ENCODE data around the gene MAZ. TPM values are rescaled to one million over a fixed set of nuclear protein-coding genes. Genes with fewer than 3 reads are reported as not detected.

MAZ gene
- total and polyA plus RNA-seq, 2 of the 13 experiments (the other 11 are each of a cell fraction or from before 2014, with no cell fraction given) = 203 to 277 TPM

DNA sequence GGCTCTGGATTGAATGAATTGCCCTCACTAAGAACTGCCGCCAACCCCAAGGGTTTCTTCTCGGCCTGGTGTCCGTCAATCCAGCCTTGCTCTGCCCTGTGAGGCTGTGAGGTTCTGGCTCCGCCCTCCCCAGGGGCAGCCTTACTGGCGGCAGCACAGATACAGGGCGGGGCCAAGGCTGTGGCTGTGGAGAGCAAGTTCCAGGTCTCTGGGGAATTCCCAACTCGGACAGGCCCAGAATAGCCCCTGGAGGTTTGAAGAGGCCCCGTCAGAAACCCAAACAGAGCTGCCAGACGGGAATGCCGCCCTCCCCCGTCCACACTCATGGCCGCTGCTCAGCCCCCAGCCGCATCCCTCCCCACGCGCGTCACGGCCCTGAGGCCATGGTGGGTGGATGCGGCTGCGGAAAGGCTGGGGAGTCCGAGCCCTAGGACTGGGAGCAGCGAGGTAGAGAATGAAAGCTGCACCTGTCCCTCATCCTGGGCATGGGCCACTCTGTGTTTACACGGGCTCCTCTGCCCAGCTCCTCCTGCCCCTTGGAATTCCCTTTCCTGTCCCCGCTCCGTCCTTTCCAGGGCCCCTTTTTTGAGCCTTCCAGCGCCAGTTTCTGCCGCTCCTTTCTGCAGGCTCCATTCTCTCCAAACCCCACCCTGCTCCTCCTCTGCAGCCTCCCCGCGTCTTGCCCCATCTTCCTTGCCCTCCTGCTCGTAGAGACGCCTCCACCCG lies 5.0 kb downstream of the MAZ start (continued):
- peak; percentile 56; the same call in 1 of the 2 replicates for TF ChIP-seq ZBTB38 (CRISPR knock-in tag; IDR thresholded peaks at IDR 0.05)
- TF ChIP-seq, protein P1, sequence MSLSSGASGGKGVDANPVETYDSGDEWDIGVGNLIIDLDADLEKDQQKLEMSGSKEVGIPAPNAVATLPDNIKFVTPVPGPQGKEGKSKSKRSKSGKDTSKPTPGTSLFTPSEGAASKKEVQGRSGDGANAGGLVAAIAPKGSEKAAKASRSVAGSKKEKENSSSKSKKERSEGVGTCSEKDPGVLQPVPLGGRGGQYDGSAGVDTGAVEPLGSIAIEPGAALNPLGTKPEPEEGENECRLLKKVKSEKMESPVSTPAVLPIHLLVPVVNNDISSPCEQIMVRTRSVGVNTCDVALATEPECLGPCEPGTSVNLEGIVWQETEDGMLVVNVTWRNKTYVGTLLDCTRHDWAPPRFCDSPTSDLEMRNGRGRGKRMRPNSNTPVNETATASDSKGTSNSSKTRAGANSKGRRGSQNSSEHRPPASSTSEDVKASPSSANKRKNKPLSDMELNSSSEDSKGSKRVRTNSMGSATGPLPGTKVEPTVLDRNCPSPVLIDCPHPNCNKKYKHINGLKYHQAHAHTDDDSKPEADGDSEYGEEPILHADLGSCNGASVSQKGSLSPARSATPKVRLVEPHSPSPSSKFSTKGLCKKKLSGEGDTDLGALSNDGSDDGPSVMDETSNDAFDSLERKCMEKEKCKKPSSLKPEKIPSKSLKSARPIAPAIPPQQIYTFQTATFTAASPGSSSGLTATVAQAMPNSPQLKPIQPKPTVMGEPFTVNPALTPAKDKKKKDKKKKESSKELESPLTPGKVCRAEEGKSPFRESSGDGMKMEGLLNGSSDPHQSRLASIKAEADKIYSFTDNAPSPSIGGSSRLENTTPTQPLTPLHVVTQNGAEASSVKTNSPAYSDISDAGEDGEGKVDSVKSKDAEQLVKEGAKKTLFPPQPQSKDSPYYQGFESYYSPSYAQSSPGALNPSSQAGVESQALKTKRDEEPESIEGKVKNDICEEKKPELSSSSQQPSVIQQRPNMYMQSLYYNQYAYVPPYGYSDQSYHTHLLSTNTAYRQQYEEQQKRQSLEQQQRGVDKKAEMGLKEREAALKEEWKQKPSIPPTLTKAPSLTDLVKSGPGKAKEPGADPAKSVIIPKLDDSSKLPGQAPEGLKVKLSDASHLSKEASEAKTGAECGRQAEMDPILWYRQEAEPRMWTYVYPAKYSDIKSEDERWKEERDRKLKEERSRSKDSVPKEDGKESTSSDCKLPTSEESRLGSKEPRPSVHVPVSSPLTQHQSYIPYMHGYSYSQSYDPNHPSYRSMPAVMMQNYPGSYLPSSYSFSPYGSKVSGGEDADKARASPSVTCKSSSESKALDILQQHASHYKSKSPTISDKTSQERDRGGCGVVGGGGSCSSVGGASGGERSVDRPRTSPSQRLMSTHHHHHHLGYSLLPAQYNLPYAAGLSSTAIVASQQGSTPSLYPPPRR (CRISPR knock-in tag; IDR thresholded peaks at IDR 0.05; ENCODE audit: borderline replicate concordance) = no peak
- no peak for TF ChIP-seq CBX2 (IDR thresholded peaks at IDR 0.05; ENCODE audit: low read depth, low read length)
- no peak for TF ChIP-seq CBX2 (CRISPR knock-in tag; IDR thresholded peaks at IDR 0.05; ENCODE audit: low read depth)
- TF ChIP-seq, protein P2, sequence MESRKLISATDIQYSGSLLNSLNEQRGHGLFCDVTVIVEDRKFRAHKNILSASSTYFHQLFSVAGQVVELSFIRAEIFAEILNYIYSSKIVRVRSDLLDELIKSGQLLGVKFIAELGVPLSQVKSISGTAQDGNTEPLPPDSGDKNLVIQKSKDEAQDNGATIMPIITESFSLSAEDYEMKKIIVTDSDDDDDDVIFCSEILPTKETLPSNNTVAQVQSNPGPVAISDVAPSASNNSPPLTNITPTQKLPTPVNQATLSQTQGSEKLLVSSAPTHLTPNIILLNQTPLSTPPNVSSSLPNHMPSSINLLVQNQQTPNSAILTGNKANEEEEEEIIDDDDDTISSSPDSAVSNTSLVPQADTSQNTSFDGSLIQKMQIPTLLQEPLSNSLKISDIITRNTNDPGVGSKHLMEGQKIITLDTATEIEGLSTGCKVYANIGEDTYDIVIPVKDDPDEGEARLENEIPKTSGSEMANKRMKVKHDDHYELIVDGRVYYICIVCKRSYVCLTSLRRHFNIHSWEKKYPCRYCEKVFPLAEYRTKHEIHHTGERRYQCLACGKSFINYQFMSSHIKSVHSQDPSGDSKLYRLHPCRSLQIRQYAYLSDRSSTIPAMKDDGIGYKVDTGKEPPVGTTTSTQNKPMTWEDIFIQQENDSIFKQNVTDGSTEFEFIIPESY (CRISPR knock-in tag; IDR thresholded peaks at IDR 0.05) = no peak
- TF ChIP-seq MEF2D (CRISPR knock-in tag; IDR thresholded peaks at IDR 0.05) = peak; percentile 92
- TF ChIP-seq, protein P3, sequence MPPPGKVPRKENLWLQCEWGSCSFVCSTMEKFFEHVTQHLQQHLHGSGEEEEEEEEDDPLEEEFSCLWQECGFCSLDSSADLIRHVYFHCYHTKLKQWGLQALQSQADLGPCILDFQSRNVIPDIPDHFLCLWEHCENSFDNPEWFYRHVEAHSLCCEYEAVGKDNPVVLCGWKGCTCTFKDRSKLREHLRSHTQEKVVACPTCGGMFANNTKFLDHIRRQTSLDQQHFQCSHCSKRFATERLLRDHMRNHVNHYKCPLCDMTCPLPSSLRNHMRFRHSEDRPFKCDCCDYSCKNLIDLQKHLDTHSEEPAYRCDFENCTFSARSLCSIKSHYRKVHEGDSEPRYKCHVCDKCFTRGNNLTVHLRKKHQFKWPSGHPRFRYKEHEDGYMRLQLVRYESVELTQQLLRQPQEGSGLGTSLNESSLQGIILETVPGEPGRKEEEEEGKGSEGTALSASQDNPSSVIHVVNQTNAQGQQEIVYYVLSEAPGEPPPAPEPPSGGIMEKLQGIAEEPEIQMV (CRISPR knock-in tag; IDR thresholded peaks at IDR 0.05; ENCODE audit: low read depth) = no peak; the same call in 1 of the 2 replicates
- 0 out of 2 replicates have a peak, but pooled peaks have one; percentile 57 for TF ChIP-seq GABPB1 (CRISPR knock-in tag; IDR thresholded peaks at IDR 0.05)
- TF ChIP-seq SMAD1 (CRISPR knock-in tag; IDR thresholded peaks at IDR 0.05; ENCODE audit: borderline replicate concordance, low read depth) = peak; percentile 85; the same call in 1 of the 2 replicates
- no peak for TF ChIP-seq NFATC3 (CRISPR knock-in tag; IDR thresholded peaks at IDR 0.05)
- peak; percentile 75; the same call in 1 of the 2 replicates for TF ChIP-seq RFXAP (CRISPR knock-in tag; IDR thresholded peaks at IDR 0.05; ENCODE audit: borderline replicate concordance)
- TF ChIP-seq ZNF598 (CRISPR knock-in tag; IDR thresholded peaks at IDR 0.05; ENCODE audit: borderline replicate concordance) = peak; percentile 73; the same call in 1 of the 2 replicates
- no peak for TF ChIP-seq DDIT3 (CRISPR knock-in tag; IDR thresholded peaks at IDR 0.05)
- 0 out of 2 replicates have a peak, but pooled peaks have one; percentile 36 for TF ChIP-seq DNMT1 (CRISPR knock-in tag; IDR thresholded peaks at IDR 0.05)
- no peak for TF ChIP-seq MAFK (conservative IDR thresholded peaks at IDR 0.05 in 1 of 2, IDR thresholded peaks at IDR 0.05 in 1 of 2; ENCODE audit: low read length in 2 of 2)
- peak; percentile 97 for TF ChIP-seq ZNF619 (CRISPR knock-in tag; IDR thresholded peaks at IDR 0.05)
- TF ChIP-seq ZNF292 (CRISPR knock-in tag; IDR thresholded peaks at IDR 0.05; ENCODE audit: borderline replicate concordance, low read depth) = peak; percentile 64
- peak; percentile 63; the same call in 1 of the 2 replicates for TF ChIP-seq POLR2AphosphoS5 (IDR thresholded peaks at IDR 0.05; ENCODE audit: low read depth, low read length)
- no peak for TF ChIP-seq NR2F1 (CRISPR knock-in tag; IDR thresholded peaks at IDR 0.05)
- TF ChIP-seq ZNF441 (CRISPR knock-in tag; IDR thresholded peaks at IDR 0.05; ENCODE audit: borderline replicate concordance) = no peak
- no peak for TF ChIP-seq EHMT2 (IDR thresholded peaks at IDR 0.05; ENCODE audit: borderline replicate concordance, low read depth, low read length)

Measured in HepG2 (cell line).